Measurements from ENCODE around the gene EGFR. TPM values are rescaled to one million over a fixed set of nuclear protein-coding genes. Genes with fewer than 3 reads are reported as not detected.

The EGFR gene
- total RNA-seq, 5 donors from 2014 or later (not counting 1 experiment from before 2014, with no cell fraction given), result 0.16 to 0.79 (median 0.35) TPM; not detected in 2

- DNase-seq (no peak), ATAC-seq (replicated peaks in 1 of 4) (no peak)
- Mint-ChIP-seq H3K9me3 (peaks cover 0 to 3% (median 0%) of the 10 kb centered on the region in 3 donors), H3K4me3 (no peak overlapping the region), H3K27me3 (peaks cover 8 to 10% of the 10 kb centered on the region in 2 donors), H3K4me1 (peaks cover 0 to 2% (median 0%) of the 10 kb centered on the region in 3 donors), H3K27ac (no peak overlapping the region), H3K36me3 (no peaks in the 10 kb centered on the region)
- no peak overlapping the region for H3K27ac ChIP-seq (ENCODE audit: low read length)
- H3K4me3 ChIP-seq (ENCODE audit: control insufficient read depth in 1 of 2, extremely low read depth in 1 of 2, low read length in 1 of 2), result no peak overlapping the region
- ChIA-PET POLR2A (no interaction called here), CTCF (no interaction called here)
- H3K9me3 ChIP-seq, result no peaks in the 10 kb centered on the region
- peaks cover 0 to 16% of the 10 kb centered on the region in 2 experiments for H3K27me3 ChIP-seq (replicated peaks in 1 of 2; ENCODE audit: control insufficient read depth in 2 of 2, extremely low read depth in 1 of 2, insufficient read depth in 2 of 2, low read length in 1 of 2)
- H3K4me1 ChIP-seq (ENCODE audit: control insufficient read depth in 1 of 2, extremely low read depth in 1 of 2, insufficient read depth in 2 of 2, low read length in 2 of 2), result no peaks in the 10 kb centered on the region
- WGBS (ENCODE audit: insufficient coverage), result 90% methylated on average over 13 of the region's 24 CpGs
- H3K36me3 ChIP-seq (ENCODE audit: control insufficient read depth in 2 of 2, extremely low read depth in 1 of 2, insufficient read depth in 1 of 2, low read length in 1 of 2), result no peaks in the 10 kb centered on the region
These were observed 136.7 kb downstream of the EGFR start for GRCh38 chr7:55155351-55156117.

GRCh38 chr7:55156919-55157763 lies 138.3 kb downstream of the EGFR start:
- H3K9me3 ChIP-seq, result no peaks in the 10 kb centered on the region
- 65% methylated on average over 14 of the region's 30 CpGs for WGBS (ENCODE audit: insufficient coverage)
- peaks cover 0 to 3% (median 0%) of the 10 kb centered on the region in 3 donors for H3K9me3 Mint-ChIP-seq
- no peaks in the 10 kb centered on the region for H3K4me1 ChIP-seq (ENCODE audit: control insufficient read depth in 1 of 2, extremely low read depth in 1 of 2, insufficient read depth in 2 of 2, low read length in 2 of 2)
- H3K27me3 Mint-ChIP-seq, result peaks cover 10% of the 10 kb centered on the region in 2 donors
- no peak overlapping the region for H3K4me3 ChIP-seq (ENCODE audit: control insufficient read depth in 1 of 2, extremely low read depth in 1 of 2, low read length in 1 of 2)
- no peaks in the 10 kb centered on the region for H3K36me3 Mint-ChIP-seq
- ATAC-seq (replicated peaks in 1 of 4), result no peak
- CTCF ChIA-PET, result no interaction called here
- H3K4me3 Mint-ChIP-seq, result no peak overlapping the region
- no peak for DNase-seq
- POLR2A ChIA-PET, result interaction anchor here in 1 of 2 donors (0.5 kb wide), 1 partner anchor 76 kb away, joined by 4 read pairs; no protein-coding TSS in a partner anchor
- no peaks in the 10 kb centered on the region for H3K36me3 ChIP-seq (ENCODE audit: control insufficient read depth in 2 of 2, extremely low read depth in 1 of 2, insufficient read depth in 1 of 2, low read length in 1 of 2)
- peaks cover 0 to 2% (median 0%) of the 10 kb centered on the region in 3 donors for H3K4me1 Mint-ChIP-seq
- H3K27me3 ChIP-seq (replicated peaks in 1 of 2; ENCODE audit: control insufficient read depth in 2 of 2, extremely low read depth in 1 of 2, insufficient read depth in 2 of 2, low read length in 1 of 2), result peaks cover 0 to 19% of the 10 kb centered on the region in 2 experiments
- no peak overlapping the region for H3K27ac ChIP-seq (ENCODE audit: low read length)
- no peak overlapping the region for H3K27ac Mint-ChIP-seq

GRCh38 chr7:55157764-55158105 lies 138.9 kb downstream of the EGFR start:
- DNase-seq (no peak), ATAC-seq (replicated peaks in 1 of 4) (no peak)
- no peak overlapping the region for H3K27ac ChIP-seq (ENCODE audit: low read length)
- H3K4me1 Mint-ChIP-seq, result peaks cover 0 to 2% (median 0%) of the 10 kb centered on the region in 3 donors
- WGBS (ENCODE audit: insufficient coverage), result 85% methylated on average over 6 of the region's 8 CpGs
- no peaks in the 10 kb centered on the region for H3K36me3 ChIP-seq (ENCODE audit: control insufficient read depth in 2 of 2, extremely low read depth in 1 of 2, insufficient read depth in 1 of 2, low read length in 1 of 2)
- H3K9me3 ChIP-seq, result no peaks in the 10 kb centered on the region
- peaks cover 0 to 19% of the 10 kb centered on the region in 2 experiments for H3K27me3 ChIP-seq (replicated peaks in 1 of 2; ENCODE audit: control insufficient read depth in 2 of 2, extremely low read depth in 1 of 2, insufficient read depth in 2 of 2, low read length in 1 of 2)
- H3K27ac Mint-ChIP-seq, result no peak overlapping the region
- H3K4me1 ChIP-seq (ENCODE audit: control insufficient read depth in 1 of 2, extremely low read depth in 1 of 2, insufficient read depth in 2 of 2, low read length in 2 of 2), result no peaks in the 10 kb centered on the region
- H3K4me3 ChIP-seq (ENCODE audit: control insufficient read depth in 1 of 2, extremely low read depth in 1 of 2, low read length in 1 of 2), result no peak overlapping the region
- no peak overlapping the region for H3K4me3 Mint-ChIP-seq
- ChIA-PET CTCF (no interaction called here), POLR2A (interaction anchor here in 1 of 2 donors (0.5 kb wide), 1 partner anchor 77 kb away, joined by 4 read pairs; no protein-coding TSS in a partner anchor)
- peaks cover 0 to 3% (median 0%) of the 10 kb centered on the region in 3 donors for H3K9me3 Mint-ChIP-seq
- H3K27me3 Mint-ChIP-seq, result peaks cover 10% of the 10 kb centered on the region in 2 donors
- H3K36me3 Mint-ChIP-seq, result no peaks in the 10 kb centered on the region

DNA sequence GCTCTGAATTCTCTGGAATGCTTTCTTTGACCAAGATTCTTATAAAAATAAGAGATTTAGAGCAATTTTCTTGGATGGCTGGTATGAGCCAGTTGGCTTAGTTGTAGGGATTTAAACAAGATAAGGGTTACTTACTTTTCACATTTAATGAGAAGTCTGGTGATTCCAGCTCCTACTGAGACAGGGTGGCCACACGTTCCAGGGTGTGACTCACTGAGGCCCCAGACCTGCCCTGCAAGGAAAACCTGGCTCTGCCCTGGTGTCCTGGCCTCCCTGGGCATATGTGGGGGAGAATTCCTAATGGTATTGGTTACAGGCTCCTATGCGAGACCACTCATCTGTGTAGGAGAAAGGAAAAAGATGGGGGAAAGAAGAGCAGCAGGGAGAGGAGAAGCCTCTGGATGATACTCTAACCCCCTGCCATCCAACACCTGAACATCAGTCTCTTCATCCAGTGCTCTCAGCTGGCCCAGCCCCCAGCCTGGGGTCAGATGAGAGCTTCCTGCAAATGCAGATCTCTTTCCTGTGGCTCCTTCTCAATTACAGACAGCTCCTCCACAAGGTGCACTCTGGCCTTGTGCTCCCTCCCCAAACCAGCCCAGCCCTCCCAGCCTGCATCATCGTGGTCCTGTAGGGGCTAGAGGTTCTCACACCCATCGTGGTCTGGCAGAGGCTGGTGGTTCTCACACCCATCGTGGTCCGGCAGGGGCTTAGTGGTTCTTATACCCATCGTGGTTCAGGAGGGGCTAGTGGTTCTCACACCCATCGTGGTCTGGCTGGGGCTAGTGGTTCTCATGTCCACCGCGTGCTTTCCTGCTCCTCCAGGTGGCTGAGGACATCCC lies 139.9 kb downstream of the EGFR start:
- Histone ChIP-seq H3K9me3 (no peaks in the 10 kb centered on the region), H3K36me3 (ENCODE audit: control insufficient read depth in 2 of 2, extremely low read depth in 1 of 2, insufficient read depth in 1 of 2, low read length in 1 of 2) (no peaks in the 10 kb centered on the region), H3K27ac (ENCODE audit: low read length) (no peak overlapping the region), H3K4me3 (ENCODE audit: control insufficient read depth in 1 of 2, extremely low read depth in 1 of 2, low read length in 1 of 2) (no peak overlapping the region), H3K4me1 (ENCODE audit: control insufficient read depth in 1 of 2, extremely low read depth in 1 of 2, insufficient read depth in 2 of 2, low read length in 2 of 2) (no peaks in the 10 kb centered on the region), H3K27me3 (replicated peaks in 1 of 2; ENCODE audit: control insufficient read depth in 2 of 2, extremely low read depth in 1 of 2, insufficient read depth in 2 of 2, low read length in 1 of 2) (peaks cover 0 to 18% of the 10 kb centered on the region in 2 experiments)
- ATAC-seq (replicated peaks in 1 of 4) (no peak), DNase-seq (no peak)
- H3K36me3 Mint-ChIP-seq, result no peaks in the 10 kb centered on the region
- peaks cover 0 to 2% (median 0%) of the 10 kb centered on the region in 3 donors for H3K4me1 Mint-ChIP-seq
- H3K27me3 Mint-ChIP-seq, result peaks cover 10% of the 10 kb centered on the region in 2 donors
- POLR2A ChIA-PET, result no interaction called here
- 56% methylated on average over 6 of the region's 10 CpGs for WGBS (ENCODE audit: insufficient coverage)
- no peak overlapping the region for H3K27ac Mint-ChIP-seq
- H3K4me3 Mint-ChIP-seq, result no peak overlapping the region
- H3K9me3 Mint-ChIP-seq, result peaks cover 0 to 3% (median 0%) of the 10 kb centered on the region in 3 donors
- CTCF ChIA-PET, result no interaction called here

GRCh38 chr7:55160539-55160938 lies 141.7 kb downstream of the EGFR start:
- H3K4me1 ChIP-seq (ENCODE audit: control insufficient read depth in 1 of 2, extremely low read depth in 1 of 2, insufficient read depth in 2 of 2, low read length in 2 of 2), result no peaks in the 10 kb centered on the region
- H3K27me3 Mint-ChIP-seq, result peaks cover 8 to 10% of the 10 kb centered on the region in 2 donors
- H3K4me3 Mint-ChIP-seq, result no peak overlapping the region
- no peaks in the 10 kb centered on the region for H3K9me3 ChIP-seq
- WGBS (ENCODE audit: insufficient coverage), result 90% methylated on average over 4 of the region's 4 CpGs
- no peak for ATAC-seq (replicated peaks in 1 of 4)
- no peak overlapping the region for H3K27ac Mint-ChIP-seq
- no peaks in the 10 kb centered on the region for H3K36me3 ChIP-seq (ENCODE audit: control insufficient read depth in 2 of 2, extremely low read depth in 1 of 2, insufficient read depth in 1 of 2, low read length in 1 of 2)
- no peak overlapping the region for H3K27ac ChIP-seq (ENCODE audit: low read length)
- peaks cover 0 to 3% (median 0%) of the 10 kb centered on the region in 3 donors for H3K9me3 Mint-ChIP-seq
- POLR2A ChIA-PET, result no interaction called here
- no peak overlapping the region for H3K4me3 ChIP-seq (ENCODE audit: control insufficient read depth in 1 of 2, extremely low read depth in 1 of 2, low read length in 1 of 2)
- H3K27me3 ChIP-seq (replicated peaks in 1 of 2; ENCODE audit: control insufficient read depth in 2 of 2, extremely low read depth in 1 of 2, insufficient read depth in 2 of 2, low read length in 1 of 2), result peaks cover 0 to 16% of the 10 kb centered on the region in 2 experiments
- DNase-seq, result no peak
- H3K4me1 Mint-ChIP-seq, result peaks cover 0 to 2% (median 0%) of the 10 kb centered on the region in 3 donors
- no peaks in the 10 kb centered on the region for H3K36me3 Mint-ChIP-seq
- CTCF ChIA-PET, result no interaction called here

All from T-cell (primary cell).